ENCODE data around the gene SWSAP1. TPM values are rescaled to one million over a fixed set of nuclear protein-coding genes. Genes with fewer than 3 reads are reported as not detected.
"Not testable (repeated sequence)": the region's sequence is repeated elsewhere in the genome, so short reads cannot be mapped to it uniquely, and the experiment has no call there.

Gene SWSAP1
- total RNA-seq, 4 donors from 2014 or later: 0.76 to 3.2 (median 1.9) TPM; not detected in 1

DNA sequence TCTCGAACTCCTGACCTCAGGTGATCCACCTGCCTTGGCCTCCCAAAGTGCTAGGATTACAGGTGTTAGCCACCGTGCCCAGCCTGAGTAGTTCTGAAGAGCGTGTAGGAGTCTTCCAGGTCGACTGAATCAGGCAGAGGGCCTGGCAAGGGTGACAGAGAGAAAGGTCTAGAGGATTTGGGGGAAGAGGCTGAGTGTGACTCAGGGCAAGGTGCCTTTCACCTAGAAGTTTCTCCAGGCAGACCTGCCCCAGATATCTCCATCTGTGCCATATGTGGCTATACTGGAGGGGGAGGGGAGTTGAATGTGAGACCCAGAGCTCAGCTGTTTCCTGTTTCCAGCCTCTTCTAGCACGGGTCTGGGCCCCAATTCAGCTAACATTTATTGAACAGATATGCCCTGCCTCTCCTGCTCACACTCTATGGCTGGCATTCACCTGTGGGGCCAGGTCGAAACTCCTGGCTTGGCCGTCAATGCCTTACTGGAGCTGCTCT, 26.9 kb upstream of the SWSAP1 start:
- Histone ChIP-seq H3K9me3 (no peaks in the 10 kb centered on the region), H3K27ac (no peak overlapping the region), H3K36me3 (no peaks in the 10 kb centered on the region), H3K4me3 (no peak overlapping the region), H3K27me3 (no peaks in the 10 kb centered on the region), H3K4me1 (peaks cover 4 to 29% (median 11%) of the 10 kb centered on the region in 4 donors)
- no peak for DNase-seq
- no peak for TF ChIP-seq CTCF (IDR thresholded peaks at IDR 0.05)
- no peak for TF ChIP-seq POLR2A (IDR thresholded peaks at IDR 0.05)

DNA sequence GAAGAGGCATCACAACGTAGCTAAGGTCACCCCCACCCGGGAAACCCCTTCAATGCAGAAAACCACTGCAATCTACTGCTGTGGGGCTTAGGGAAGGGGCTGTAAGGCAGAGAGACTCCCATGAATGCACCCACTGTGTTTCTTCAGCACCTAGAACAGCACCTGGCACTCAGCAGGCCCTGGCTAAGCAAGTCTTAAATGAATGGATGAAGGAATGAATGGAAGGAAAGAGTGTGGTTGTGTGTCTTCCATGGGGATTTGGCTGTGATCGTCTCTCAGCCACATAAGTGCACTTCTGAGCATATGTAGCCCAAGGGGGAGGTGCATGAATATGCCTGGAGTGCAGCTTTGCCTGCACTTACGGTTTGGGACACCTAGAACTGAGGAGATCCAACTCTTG, 25.3 kb upstream of the SWSAP1 start:
- no peaks in the 10 kb centered on the region for H3K9me3 ChIP-seq
- TF ChIP-seq POLR2A (IDR thresholded peaks at IDR 0.05) (no peak), CTCF (IDR thresholded peaks at IDR 0.05) (no peak)
- no peak overlapping the region for H3K27ac ChIP-seq
- no peak overlapping the region for H3K4me3 ChIP-seq
- no peak for DNase-seq
- no peaks in the 10 kb centered on the region for H3K27me3 ChIP-seq
- H3K4me1 ChIP-seq: peaks cover 4 to 20% (median 10%) of the 10 kb centered on the region in 4 donors
- no peaks in the 10 kb centered on the region for H3K36me3 ChIP-seq

DNA sequence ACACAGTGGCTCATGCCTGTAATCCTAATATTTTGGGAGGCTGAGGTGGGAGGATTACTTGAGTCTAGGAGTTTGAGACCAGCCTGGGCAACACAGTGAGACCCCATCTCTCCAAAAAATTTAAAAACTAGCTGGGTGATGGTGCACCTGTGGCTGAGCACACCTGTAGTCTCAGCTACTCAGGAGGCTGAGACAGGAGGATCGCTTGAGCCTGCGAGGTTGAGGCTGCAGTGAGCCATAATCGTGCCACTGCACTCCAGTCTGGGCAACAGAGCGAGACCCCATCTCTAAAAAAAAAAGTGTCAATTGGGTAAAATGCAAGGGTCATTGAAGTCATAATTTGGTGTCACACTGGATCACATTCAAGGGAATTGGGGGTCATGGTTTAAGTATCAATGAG, 20.4 kb upstream of the SWSAP1 start:
- H3K4me1 ChIP-seq: peaks cover 0 to 10% (median 3%) of the 10 kb centered on the region in 4 donors

DNA sequence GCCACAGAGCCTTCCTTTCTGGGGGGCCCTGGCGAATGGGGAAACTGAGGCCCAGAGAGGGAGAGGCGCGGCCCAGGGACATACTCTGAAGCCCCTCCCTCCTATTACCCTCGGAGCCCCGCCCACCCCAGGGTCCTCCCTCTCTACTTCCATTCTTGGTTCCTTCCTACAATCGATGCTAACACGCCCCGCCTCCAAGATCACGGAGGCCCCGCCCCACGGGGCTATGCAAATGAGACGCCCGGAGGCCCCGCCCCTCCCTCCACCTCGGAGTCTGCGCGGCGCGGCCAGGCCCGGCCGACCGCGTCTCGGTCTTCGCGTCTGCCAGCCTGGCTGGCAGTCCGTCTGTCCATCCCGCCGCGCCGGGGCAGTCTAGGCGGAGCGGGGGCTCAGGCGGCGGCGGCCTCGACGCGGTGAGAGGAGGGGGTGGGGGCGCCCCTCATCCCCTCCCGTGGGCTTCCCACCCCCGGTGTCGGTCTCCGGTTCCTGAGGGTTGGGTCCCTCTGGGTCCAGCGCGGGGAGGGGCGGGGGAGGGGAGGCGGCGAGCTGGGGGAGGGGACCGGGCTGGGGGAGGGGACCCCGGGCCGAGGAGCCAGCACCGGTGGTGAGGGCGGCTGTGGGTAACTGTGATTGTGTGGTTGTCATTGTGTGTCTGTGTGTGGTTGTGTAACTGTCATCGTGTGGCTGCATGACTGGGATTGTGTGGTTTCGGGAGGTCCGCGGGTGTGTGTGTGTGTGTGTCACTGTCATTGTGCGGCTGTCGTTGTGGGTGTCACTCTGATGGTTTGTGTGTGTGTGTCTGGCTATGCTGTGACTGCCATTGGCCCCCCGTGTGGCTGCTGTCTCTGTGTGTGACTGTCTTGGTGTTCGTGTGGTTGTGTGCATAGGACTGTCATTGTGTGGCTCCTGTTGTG, 19.0 kb upstream of the SWSAP1 start, which contains the start of gene PLPPR2:
Gene PLPPR2, plus strand, starts transcription at position 273 of the 914 bp plus-strand sequence. CDS start 2,242 bp downstream, outside the sequence.
- Histone ChIP-seq H3K4me3 (peak within 1 kb of the TSS; percentile 38 to 54 (median 52)), H3K27me3 (no peaks in the 10 kb centered on the region), H3K36me3 (no peaks in the 10 kb centered on the region), H3K4me1 (peaks cover 0 to 10% (median 3%) of the 10 kb centered on the region in 4 donors), H3K9me3 (no peaks in the 10 kb centered on the region), H3K27ac (peak within 1 kb of the TSS in 3 of 4 donors; percentile 5 to 50 (median 46))
- DNase-seq: peak; percentile 81 to 94 (median 89)
- TF ChIP-seq CTCF (IDR thresholded peaks at IDR 0.05): no peak
- peak in 1 of 2 donors; percentile 21 for TF ChIP-seq POLR2A (IDR thresholded peaks at IDR 0.05)

More for the DNA sequence above, 20.4 kb upstream of the SWSAP1 start:
- DNase-seq, H3K27me3 ChIP-seq, H3K27ac ChIP-seq, H3K9me3 ChIP-seq, H3K36me3 ChIP-seq, H3K4me3 ChIP-seq: not testable (repeated sequence)

DNA sequence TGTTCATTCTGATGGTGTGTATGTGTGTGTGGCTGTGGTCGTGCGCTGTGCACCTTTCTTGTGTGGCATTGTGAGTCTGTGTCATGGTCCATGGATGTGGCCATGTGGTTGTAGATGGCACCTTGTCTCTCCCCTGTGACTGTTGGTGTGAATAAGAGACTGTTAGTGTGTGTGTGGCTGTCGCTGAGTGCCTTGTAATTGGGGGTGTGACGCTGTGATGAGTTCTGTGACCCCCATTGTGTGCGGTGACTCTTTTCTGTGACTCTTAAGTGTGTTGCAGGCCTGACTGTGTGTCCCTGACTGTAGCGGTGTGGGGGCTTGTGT, 18.4 kb upstream of the SWSAP1 start:
- no peak overlapping the region for H3K27ac ChIP-seq
- peaks cover 0 to 10% (median 3%) of the 10 kb centered on the region in 4 donors for H3K4me1 ChIP-seq
- TF ChIP-seq POLR2A (IDR thresholded peaks at IDR 0.05): no peak
- no peak for TF ChIP-seq CTCF (IDR thresholded peaks at IDR 0.05)
- H3K9me3 ChIP-seq: no peaks in the 10 kb centered on the region
- H3K4me3 ChIP-seq: peak overlapping the region; percentile 38 to 54 (median 52)
- DNase-seq: no peak
- H3K36me3 ChIP-seq: no peaks in the 10 kb centered on the region
- H3K27me3 ChIP-seq: no peaks in the 10 kb centered on the region

Data from Peyer's patch (tissue), 4 donors.